ENCODE measurements around the gene VTI1A. TPM values are rescaled to one million over a fixed set of nuclear protein-coding genes. Genes with fewer than 3 reads are reported as not detected.

The VTI1A gene
- total and polyA plus RNA-seq, 4 donors, result 5.5 to 26.9 (median 13.1) TPM

GRCh38 chr10:112774798-112775197, 327.8 kb downstream of the VTI1A start:
- Histone ChIP-seq H3K4me1 (ENCODE audit: control insufficient read depth in 4 of 4, insufficient read depth in 4 of 4, low read length in 3 of 4) (peaks cover 0 to 9% (median 3%) of the 10 kb centered on the region in 4 donors), H3K27ac (ENCODE audit: low read depth in 1 of 2, low read length in 2 of 2) (no peak overlapping the region), H3K36me3 (ENCODE audit: control insufficient read depth in 4 of 4, insufficient read depth in 3 of 4, low read depth in 1 of 4, low read length in 3 of 4) (no peaks in the 10 kb centered on the region), H3K9me3 (ENCODE audit: control insufficient read depth in 4 of 4, low read length in 3 of 4) (no peaks in the 10 kb centered on the region), H3K9ac (ENCODE audit: low read depth in 1 of 2, low read length in 2 of 2) (no peak overlapping the region), H3K4me3 (ENCODE audit: low read depth in 1 of 3, low read length in 3 of 3) (no peak overlapping the region), H3K27me3 (ENCODE audit: control insufficient read depth in 4 of 4, insufficient read depth in 4 of 4, low read length in 3 of 4) (no peaks in the 10 kb centered on the region)
- no peak for DNase-seq (ENCODE audit: low spot score)
- WGBS, result 96% methylated on average over 10 of the region's 10 CpGs
- TF ChIP-seq MAX (IDR thresholded peaks at IDR 0.05), result no peak
- TF ChIP-seq FOXA2 (IDR thresholded peaks at IDR 0.05), result no peak
- no peak for TF ChIP-seq GABPA (IDR thresholded peaks at IDR 0.05 in 1 of 2, conservative IDR thresholded peaks at IDR 0.05 in 1 of 2)
- TF ChIP-seq, protein P1, sequence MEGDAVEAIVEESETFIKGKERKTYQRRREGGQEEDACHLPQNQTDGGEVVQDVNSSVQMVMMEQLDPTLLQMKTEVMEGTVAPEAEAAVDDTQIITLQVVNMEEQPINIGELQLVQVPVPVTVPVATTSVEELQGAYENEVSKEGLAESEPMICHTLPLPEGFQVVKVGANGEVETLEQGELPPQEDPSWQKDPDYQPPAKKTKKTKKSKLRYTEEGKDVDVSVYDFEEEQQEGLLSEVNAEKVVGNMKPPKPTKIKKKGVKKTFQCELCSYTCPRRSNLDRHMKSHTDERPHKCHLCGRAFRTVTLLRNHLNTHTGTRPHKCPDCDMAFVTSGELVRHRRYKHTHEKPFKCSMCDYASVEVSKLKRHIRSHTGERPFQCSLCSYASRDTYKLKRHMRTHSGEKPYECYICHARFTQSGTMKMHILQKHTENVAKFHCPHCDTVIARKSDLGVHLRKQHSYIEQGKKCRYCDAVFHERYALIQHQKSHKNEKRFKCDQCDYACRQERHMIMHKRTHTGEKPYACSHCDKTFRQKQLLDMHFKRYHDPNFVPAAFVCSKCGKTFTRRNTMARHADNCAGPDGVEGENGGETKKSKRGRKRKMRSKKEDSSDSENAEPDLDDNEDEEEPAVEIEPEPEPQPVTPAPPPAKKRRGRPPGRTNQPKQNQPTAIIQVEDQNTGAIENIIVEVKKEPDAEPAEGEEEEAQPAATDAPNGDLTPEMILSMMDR (IDR thresholded peaks at IDR 0.05; ENCODE audit: low read depth, low read length, missing input control), result no peak
- TF ChIP-seq HNF4A (conservative IDR thresholded peaks at IDR 0.05), result no peak
- TF ChIP-seq, protein P2, sequence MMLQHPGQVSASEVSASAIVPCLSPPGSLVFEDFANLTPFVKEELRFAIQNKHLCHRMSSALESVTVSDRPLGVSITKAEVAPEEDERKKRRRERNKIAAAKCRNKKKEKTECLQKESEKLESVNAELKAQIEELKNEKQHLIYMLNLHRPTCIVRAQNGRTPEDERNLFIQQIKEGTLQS (IDR thresholded peaks at IDR 0.05), result no peak
- no peak for TF ChIP-seq HNF4G (IDR thresholded peaks at IDR 0.05)
- no peak for TF ChIP-seq NR2F2 (IDR thresholded peaks at IDR 0.05)
- no peak for TF ChIP-seq YY1 (IDR thresholded peaks at IDR 0.05)
- no peak for TF ChIP-seq RAD21 (IDR thresholded peaks at IDR 0.05)
- TF ChIP-seq JUND (IDR thresholded peaks at IDR 0.05), result no peak
- no peak for TF ChIP-seq SP1 (IDR thresholded peaks at IDR 0.05)
- TF ChIP-seq TAF1 (conservative IDR thresholded peaks at IDR 0.05), result no peak
- TF ChIP-seq RXRA (IDR thresholded peaks at IDR 0.05), result no peak
- TF ChIP-seq, protein P3, sequence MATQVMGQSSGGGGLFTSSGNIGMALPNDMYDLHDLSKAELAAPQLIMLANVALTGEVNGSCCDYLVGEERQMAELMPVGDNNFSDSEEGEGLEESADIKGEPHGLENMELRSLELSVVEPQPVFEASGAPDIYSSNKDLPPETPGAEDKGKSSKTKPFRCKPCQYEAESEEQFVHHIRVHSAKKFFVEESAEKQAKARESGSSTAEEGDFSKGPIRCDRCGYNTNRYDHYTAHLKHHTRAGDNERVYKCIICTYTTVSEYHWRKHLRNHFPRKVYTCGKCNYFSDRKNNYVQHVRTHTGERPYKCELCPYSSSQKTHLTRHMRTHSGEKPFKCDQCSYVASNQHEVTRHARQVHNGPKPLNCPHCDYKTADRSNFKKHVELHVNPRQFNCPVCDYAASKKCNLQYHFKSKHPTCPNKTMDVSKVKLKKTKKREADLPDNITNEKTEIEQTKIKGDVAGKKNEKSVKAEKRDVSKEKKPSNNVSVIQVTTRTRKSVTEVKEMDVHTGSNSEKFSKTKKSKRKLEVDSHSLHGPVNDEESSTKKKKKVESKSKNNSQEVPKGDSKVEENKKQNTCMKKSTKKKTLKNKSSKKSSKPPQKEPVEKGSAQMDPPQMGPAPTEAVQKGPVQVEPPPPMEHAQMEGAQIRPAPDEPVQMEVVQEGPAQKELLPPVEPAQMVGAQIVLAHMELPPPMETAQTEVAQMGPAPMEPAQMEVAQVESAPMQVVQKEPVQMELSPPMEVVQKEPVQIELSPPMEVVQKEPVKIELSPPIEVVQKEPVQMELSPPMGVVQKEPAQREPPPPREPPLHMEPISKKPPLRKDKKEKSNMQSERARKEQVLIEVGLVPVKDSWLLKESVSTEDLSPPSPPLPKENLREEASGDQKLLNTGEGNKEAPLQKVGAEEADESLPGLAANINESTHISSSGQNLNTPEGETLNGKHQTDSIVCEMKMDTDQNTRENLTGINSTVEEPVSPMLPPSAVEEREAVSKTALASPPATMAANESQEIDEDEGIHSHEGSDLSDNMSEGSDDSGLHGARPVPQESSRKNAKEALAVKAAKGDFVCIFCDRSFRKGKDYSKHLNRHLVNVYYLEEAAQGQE (IDR thresholded peaks at IDR 0.05), result no peak

- no peak overlapping the region for H3K27ac ChIP-seq (ENCODE audit: low read depth in 1 of 2, low read length in 2 of 2)
Observed at GRCh38 chr10:112775381-112775780, 328.4 kb downstream of the VTI1A start.

More at GRCh38 chr10:112775381-112775780, 328.4 kb downstream of the VTI1A start:
- WGBS, result 53% methylated on average over 2 of the region's 2 CpGs
- H3K9ac ChIP-seq (ENCODE audit: low read depth in 1 of 2, low read length in 2 of 2), result no peak overlapping the region
- H3K36me3 ChIP-seq (ENCODE audit: control insufficient read depth in 4 of 4, insufficient read depth in 3 of 4, low read depth in 1 of 4, low read length in 3 of 4), result no peaks in the 10 kb centered on the region
- H3K4me3 ChIP-seq (ENCODE audit: low read depth in 1 of 3, low read length in 3 of 3), result no peak overlapping the region
- TF ChIP-seq HNF4G (IDR thresholded peaks at IDR 0.05) (no peak), TAF1 (conservative IDR thresholded peaks at IDR 0.05) (no peak), FOXA2 (IDR thresholded peaks at IDR 0.05) (no peak), RAD21 (IDR thresholded peaks at IDR 0.05) (peak; percentile 25 to 57)
- TF ChIP-seq, protein P1 (IDR thresholded peaks at IDR 0.05; ENCODE audit: low read depth, low read length, missing input control), result peak; percentile 20
- DNase-seq (ENCODE audit: low spot score), result no peak
- no peaks in the 10 kb centered on the region for H3K9me3 ChIP-seq (ENCODE audit: control insufficient read depth in 4 of 4, low read length in 3 of 4)
- H3K4me1 ChIP-seq (ENCODE audit: control insufficient read depth in 4 of 4, insufficient read depth in 4 of 4, low read length in 3 of 4), result peaks cover 0 to 9% (median 3%) of the 10 kb centered on the region in 4 donors
- no peaks in the 10 kb centered on the region for H3K27me3 ChIP-seq (ENCODE audit: control insufficient read depth in 4 of 4, insufficient read depth in 4 of 4, low read length in 3 of 4)

All from liver (tissue), 9 donors.